GM19328 (cell line): Measurements from ENCODE around the gene ABHD17C.
"Not testable (repeated sequence)": the region's sequence is repeated elsewhere in the genome, so short reads cannot be mapped to it uniquely, and the experiment has no call there.

ENCODE experiments used
- ATAC-seq: cut with Tn5 transposase; IDR thresholded peaks from one replicate; pipeline ENCODE4 v1.9.1; 2021; ENCODE audit warnings: mild to moderate bottlenecking, moderate library complexity; ENCODE audit not compliant: unreplicated experiment

The ABHD17C gene

GRCh38 chr15:80760960-80761359, 65.8 kb downstream of the ABHD17C start:
- ATAC-seq = no peak

GRCh38 chr15:80761754-80762153, 66.6 kb downstream of the ABHD17C start:
- no peak for ATAC-seq

GRCh38 chr15:80763235-80763634, 68.1 kb downstream of the ABHD17C start:
- ATAC-seq = not testable (repeated sequence)

- no peak for ATAC-seq
These were observed 69.4 kb downstream of the ABHD17C start for GRCh38 chr15:80764535-80764934.

- no peak for ATAC-seq
These were observed 71.2 kb downstream of the ABHD17C start for GRCh38 chr15:80766275-80766674.

GRCh38 chr15:80768158-80768557, 73.0 kb downstream of the ABHD17C start:
- ATAC-seq = no peak

GRCh38 chr15:80769153-80769828, 74.2 kb downstream of the ABHD17C start:
- no peak for ATAC-seq

GRCh38 chr15:80769829-80770705, 75.0 kb downstream of the ABHD17C start:
- no peak for ATAC-seq

- no peak for ATAC-seq
These were observed 78.0 kb downstream of the ABHD17C start for GRCh38 chr15:80773122-80773551.

GRCh38 chr15:80773792-80774352, 78.8 kb downstream of the ABHD17C start:
- no peak for ATAC-seq

- no peak for ATAC-seq
These were observed 79.4 kb downstream of the ABHD17C start for GRCh38 chr15:80774486-80774885.

- no peak for ATAC-seq
These were observed 80.2 kb downstream of the ABHD17C start for GRCh38 chr15:80775338-80775737.

GRCh38 chr15:80776420-80777045, 81.4 kb downstream of the ABHD17C start:
- no peak for ATAC-seq

GRCh38 chr15:80777137-80777536, 82.0 kb downstream of the ABHD17C start:
- ATAC-seq = no peak

- ATAC-seq = no peak
These were observed 82.9 kb downstream of the ABHD17C start for GRCh38 chr15:80777826-80778620.

- no peak for ATAC-seq
These were observed 83.5 kb downstream of the ABHD17C start for GRCh38 chr15:80778621-80778963.

- no peak for ATAC-seq
These were observed 84.0 kb downstream of the ABHD17C start, which contains the start of gene CEMIP for GRCh38 chr15:80778964-80779657. CEMIP (plus strand) TSS chr15:80779370; CDS start chr15:80873880, 94,510 bp downstream.

- no peak for ATAC-seq
These were observed 84.7 kb downstream of the ABHD17C start for GRCh38 chr15:80779658-80780415.
